NCI-H748 (cell line): ENCODE data around the gene KAZN.

Experiments
- DNase-seq: peaks from one replicate; lab custom pipeline; 2025; ENCODE audit not compliant: unreplicated experiment; lab: John Stamatoyannopoulos, UW

Gene KAZN

DNA sequence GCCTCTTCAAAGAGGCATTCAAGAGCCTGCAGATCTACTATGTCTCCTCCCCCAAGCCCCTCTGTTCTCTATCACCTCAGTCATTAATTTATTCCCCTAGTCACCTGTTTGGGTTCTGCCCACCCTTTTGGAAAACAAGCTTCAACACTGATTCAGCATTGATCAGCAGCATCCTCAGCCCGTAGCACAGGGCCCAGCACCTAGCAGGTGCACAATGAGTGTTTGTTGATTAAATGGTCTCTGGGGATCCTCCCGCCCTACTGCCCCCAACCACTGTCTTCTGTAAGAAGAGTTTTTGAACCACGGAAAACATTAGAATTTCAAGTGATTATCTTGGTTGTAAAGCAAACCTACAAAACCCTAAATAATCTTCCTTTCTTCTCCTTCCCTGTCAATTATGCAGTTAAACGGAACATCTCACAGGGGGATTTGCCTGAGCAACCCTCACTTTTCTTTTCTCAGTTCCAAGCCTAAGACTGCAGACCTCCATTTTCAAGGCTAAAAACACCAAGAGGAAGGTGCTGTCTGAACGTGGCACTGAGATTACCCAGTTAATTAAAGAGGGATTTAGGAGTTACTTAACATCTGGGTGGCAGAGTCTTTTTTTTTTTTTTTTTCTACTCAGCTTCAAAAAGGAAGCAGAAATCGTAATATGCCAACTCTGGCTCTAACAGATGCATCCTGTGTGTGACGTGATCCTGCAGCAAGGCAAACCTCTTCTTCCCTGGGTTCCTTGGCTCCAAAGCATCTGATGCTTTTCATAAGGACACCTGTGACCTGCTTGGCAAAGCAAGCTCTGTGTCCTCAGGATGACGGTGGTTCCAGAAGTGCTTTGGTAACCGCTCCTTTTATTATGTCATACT is 163.0 kb downstream of the KAZN start:
- peak; percentile 30 for DNase-seq

- DNase-seq = no peak
Observed at GRCh38 chr1:14763977-14764376, 165.5 kb downstream of the KAZN start.

- DNase-seq = no peak
Observed at GRCh38 chr1:14765773-14766172, 167.3 kb downstream of the KAZN start.

- no peak for DNase-seq
Observed at GRCh38 chr1:14767075-14767474, 168.6 kb downstream of the KAZN start.

GRCh38 chr1:14768582-14769304 is 170.3 kb downstream of the KAZN start:
- DNase-seq = no peak

- no peak for DNase-seq
Observed at GRCh38 chr1:14769486-14770274, 171.2 kb downstream of the KAZN start.

DNA sequence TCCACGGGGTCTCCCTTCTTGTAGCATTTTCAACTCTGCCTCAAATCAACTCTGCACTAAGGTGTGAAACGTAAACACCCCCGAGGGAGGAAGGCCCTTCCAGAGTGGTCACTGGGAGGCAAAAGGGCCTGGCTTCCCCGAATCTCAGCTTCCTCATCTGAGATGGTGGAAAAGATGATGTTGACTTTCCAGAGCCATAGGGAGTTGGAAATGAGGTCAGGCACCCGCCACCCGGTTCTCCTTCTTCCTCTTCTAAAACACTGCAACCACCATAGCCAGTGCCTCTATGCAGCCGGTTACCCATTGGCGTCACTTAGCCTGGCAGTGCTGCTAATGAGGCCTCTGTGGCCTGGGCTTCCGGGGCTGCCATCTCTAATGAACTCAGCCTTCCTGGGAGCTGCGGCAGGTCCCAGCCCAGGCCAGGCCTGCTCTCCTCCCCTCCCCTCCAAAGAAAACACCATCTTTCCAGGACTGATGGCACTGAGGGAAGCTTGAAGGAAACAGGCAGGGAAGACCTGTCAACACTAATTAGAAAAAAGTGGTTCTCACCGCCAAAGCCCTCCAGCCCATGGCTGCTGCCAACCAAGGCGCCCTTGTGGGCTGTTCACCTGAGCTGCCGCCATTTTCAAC is 175.0 kb downstream of the KAZN start:
- no peak for DNase-seq

- no peak for DNase-seq
Observed at GRCh38 chr1:14774225-14774624, 175.7 kb downstream of the KAZN start.

GRCh38 chr1:14774988-14775387 is 176.5 kb downstream of the KAZN start:
- no peak for DNase-seq

GRCh38 chr1:14775434-14775833 is 176.9 kb downstream of the KAZN start:
- no peak for DNase-seq

GRCh38 chr1:14777516-14778506 is 179.3 kb downstream of the KAZN start:
- no peak for DNase-seq

- DNase-seq = no peak
Observed at GRCh38 chr1:14778541-14778897, 180.0 kb downstream of the KAZN start.

DNA sequence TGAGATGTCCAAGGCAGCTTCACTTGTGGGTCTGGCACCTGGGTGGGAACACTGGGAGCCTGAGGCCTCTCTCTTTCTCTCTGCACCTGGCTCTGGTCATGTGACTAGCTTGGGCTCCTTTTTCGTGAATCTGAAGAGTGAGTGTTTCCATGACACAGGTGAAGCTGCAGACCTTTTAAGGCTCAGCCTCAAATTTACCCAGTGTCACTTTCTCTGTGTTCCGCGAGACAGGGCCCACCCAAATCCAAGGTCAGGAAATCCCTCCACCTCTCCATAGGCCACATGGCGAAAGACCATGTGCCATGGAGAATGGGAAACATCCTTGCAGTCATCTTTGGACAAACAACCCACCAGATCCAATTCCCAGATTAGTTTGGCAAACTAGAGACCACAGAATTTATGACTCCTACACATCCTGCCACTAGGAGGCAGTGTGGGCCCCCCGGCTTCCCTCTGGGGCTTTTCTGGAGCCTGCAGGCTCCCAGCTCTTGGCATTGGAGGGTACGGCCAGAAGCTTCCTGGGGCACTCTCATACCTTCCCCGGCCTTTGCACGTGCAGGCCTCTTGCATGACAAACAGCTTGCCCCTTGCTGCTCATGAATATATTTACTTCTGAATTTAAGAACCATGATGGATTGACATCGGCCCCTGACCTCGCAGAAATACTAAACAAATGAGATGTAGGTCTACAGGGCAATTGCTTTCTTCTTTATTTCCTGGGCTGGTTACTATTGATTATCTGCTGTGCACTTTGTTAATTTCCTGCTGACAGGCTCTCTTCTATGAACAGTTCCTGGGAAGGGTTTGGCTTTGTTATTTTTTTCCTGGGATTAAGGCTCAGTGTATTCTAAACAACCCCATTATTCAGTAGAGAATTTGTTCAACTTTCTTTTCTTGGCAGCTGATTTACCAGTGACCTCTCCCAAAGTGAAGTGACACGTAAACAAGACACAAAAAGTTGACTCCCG is 180.7 kb downstream of the KAZN start:
- peak; percentile 3 for DNase-seq

- DNase-seq = no peak
Observed at GRCh38 chr1:14780271-14780670, 181.8 kb downstream of the KAZN start.

DNA sequence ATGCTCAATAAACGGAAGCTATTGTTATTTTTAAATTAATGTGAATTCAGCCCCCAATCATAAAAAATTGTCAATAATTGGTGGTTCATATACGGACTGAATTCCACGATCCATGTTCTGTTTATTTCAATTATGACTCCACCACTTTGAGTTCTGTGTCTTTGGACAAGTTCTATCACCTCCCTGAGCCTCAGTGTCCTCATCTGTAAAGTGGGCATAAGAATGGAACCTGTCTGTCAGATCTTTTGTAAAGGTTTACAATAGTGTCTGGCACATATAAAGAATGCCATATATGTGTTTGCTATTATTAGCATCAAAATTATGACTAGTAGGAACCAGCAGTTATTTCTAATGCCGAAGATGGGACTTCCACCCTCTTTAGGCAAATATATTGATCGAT is 183.3 kb downstream of the KAZN start:
- no peak for DNase-seq

DNA sequence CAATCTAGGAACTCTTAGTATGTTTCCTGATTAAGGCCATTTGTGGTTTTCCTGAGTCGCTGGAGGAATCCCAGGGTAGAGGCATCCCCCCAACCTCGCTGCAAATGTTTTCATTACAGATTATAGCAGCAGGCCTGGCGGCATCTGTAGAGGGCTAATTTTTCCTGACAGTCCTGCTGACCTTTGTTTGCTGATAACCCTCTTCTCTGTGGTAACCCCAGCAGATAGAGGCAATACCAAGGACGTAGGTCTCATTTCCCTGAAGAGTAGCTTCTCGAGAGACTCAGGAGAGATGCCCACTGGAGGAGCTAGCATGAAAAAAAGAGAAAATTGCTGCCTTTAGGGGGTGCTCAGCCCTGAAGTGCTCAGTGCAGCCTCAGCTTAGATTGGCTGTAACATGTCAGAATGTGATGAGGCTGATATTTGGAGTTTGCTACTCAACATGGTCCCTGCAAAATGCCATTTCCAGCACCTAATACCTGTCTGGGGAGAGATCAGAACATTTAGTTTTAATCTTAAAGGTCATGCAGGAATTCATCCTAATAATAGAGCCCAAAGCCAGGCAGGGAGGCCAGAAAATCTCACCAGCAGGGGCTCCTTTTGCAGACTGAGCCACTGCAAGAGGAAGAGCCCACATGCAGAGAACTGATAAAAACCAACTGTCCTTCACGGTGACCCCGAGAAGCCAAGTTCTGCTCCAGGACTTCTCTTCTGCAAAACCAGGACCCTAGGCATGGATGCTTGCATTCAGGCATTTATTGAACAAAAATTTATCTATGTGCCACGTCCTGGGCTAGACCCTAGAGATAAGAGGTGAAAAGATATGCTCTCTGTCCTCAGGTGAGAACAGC is 184.5 kb downstream of the KAZN start:
- DNase-seq = no peak

DNA sequence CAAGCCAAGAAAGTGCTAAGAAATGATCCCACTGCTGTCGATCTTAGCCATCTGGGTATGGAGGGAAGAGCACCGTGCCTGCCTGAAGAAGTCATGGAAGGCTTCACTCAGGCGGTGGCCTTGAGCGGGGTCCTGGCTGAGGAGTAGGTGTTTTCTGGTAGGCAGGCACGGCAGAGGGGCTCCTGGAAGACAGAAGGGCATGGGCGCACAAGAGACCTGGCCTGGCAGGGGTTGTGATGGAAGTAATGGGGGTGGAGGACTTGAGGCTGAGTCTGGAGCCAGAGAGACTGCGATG is 185.1 kb downstream of the KAZN start:
- no peak for DNase-seq
